HepG2 (cell line): Measurements from ENCODE around the gene RBP3. TPM values are rescaled to one million over a fixed set of nuclear protein-coding genes. Genes with fewer than 3 reads are reported as not detected.

Experiments
- ATAC-seq: fragments of 200-7000 bp; cut with Tn5 transposase; 3 replicates; pipeline ENCODE4 v1.9.1; 2020; ENCODE audit warnings: mild to moderate bottlenecking, moderate library complexity
- BruUV-seq: library from RNA; stranded (reverse); fragments of 400-500 nt; replicated peaks from 2 replicates; lab custom pipeline; 2021; lab: Mats Ljungman, UMichigan
- CTCF ChIA-PET: fragments of 300-600 bp; formaldehyde crosslinking; extraction: SDS; loops from one replicate; lab custom pipeline; 2021; ENCODE audit warnings: low total read pairs, inconsistent platforms, low intra/inter-chr PET ratio; lab: Yijun Ruan, JAX
- POLR2A ChIA-PET: fragments of 350-600 bp; sonication (Branson Sonifier 250); formaldehyde crosslinking; loops from one replicate; lab custom pipeline; 2020; ENCODE audit warnings: antibody characterized with exemption, inconsistent platforms; lab: Yijun Ruan, JAX
- DNase-seq: peaks from one replicate; pipeline ENCODE4 v3.0.0-alpha.2; 2015; ENCODE audit warnings: low spot score
- FAIRE-seq: peaks from 3 replicates; lab custom pipeline; 2011; peaks lifted over from hg19 to GRCh38; lab: Jason Lieb, UNC
- H2AFZ ChIP-seq: one replicate; pipeline ENCODE4 v1.6.1; 2011; ENCODE audit warnings: low read length, inconsistent platforms
- H3K27ac ChIP-seq: fragments of 300-600 bp; 3 replicates; pipeline ENCODE4 v1.8.0; 2011; ENCODE audit warnings: mixed run types, mild to moderate bottlenecking, mixed read lengths, low read length, inconsistent platforms; ENCODE audit not compliant: insufficient read depth; ENCODE audit errors: extremely low read length
- H3K27me3 ChIP-seq, 2 experiments: fragments of 200-600 bp in 1 of 2; 2 replicates in 1 of 2; 3 replicates in 1 of 2; pipeline versions ENCODE4 v1.6.0 to v1.8.0; 2011; ENCODE audit warnings: low read length in 2 of 2, mild to moderate bottlenecking in 2 of 2, moderate library complexity in 2 of 2, inconsistent platforms in 1 of 2; ENCODE audit not compliant: insufficient read depth in 2 of 2, control insufficient read depth in 1 of 2
- H3K36me3 ChIP-seq, 2 experiments: fragments of 200-600 bp in 1 of 2; replicated peaks in 1 of 2; 2 replicates in 1 of 2; 3 replicates in 1 of 2; pipeline versions ENCODE4 v1.5.1 to v1.8.0; 2011; ENCODE audit warnings: low read length in 2 of 2, inconsistent platforms in 1 of 2; ENCODE audit not compliant: insufficient read depth in 2 of 2, control insufficient read depth in 1 of 2
- H3K4me1 ChIP-seq: 2 replicates; pipeline ENCODE4 v1.5.1; 2012; ENCODE audit warnings: low read length, inconsistent platforms; ENCODE audit not compliant: insufficient read depth
- H3K4me2 ChIP-seq: 2 replicates; pipeline ENCODE4 v1.6.0; 2011; ENCODE audit warnings: low read depth, low read length, inconsistent platforms
- H3K4me3 ChIP-seq, 3 experiments: fragments of 200-600 bp in 1 of 3; sonication (generic), shearing (Covaris generic) in 1 of 3; replicated peaks in 1 of 3; 2 replicates each; pipeline ENCODE4 v1.5.1; 2011 to 2016; ENCODE audit warnings: low read length in 3 of 3, inconsistent platforms in 2 of 3, low read depth in 2 of 3, mild to moderate bottlenecking in 2 of 3, control low read depth in 1 of 3, mixed read lengths in 1 of 3; ENCODE audit not compliant: insufficient read depth in 1 of 3
- H3K79me2 ChIP-seq: one replicate; pipeline ENCODE4 v1.6.1; 2011; ENCODE audit warnings: low read length, inconsistent platforms; ENCODE audit not compliant: insufficient read depth
- H3K9ac ChIP-seq: 2 replicates; pipeline ENCODE4 v1.6.0; 2011; ENCODE audit warnings: mild to moderate bottlenecking, low read depth, low read length, inconsistent platforms; ENCODE audit not compliant: insufficient read depth
- H3K9me3 ChIP-seq: 2 replicates; pipeline ENCODE4 v1.5.1; 2012; ENCODE audit warnings: mild to moderate bottlenecking, low read length
- H4K20me1 ChIP-seq: 2 replicates; pipeline ENCODE4 v1.6.0; 2011; ENCODE audit warnings: inconsistent platforms, mild to moderate bottlenecking, low read length, moderate library complexity; ENCODE audit not compliant: insufficient read depth
- CEBPG ChIP-seq: IDR thresholded peaks from 2 replicates; pipeline ENCODE4 v1.6.1; 2016
- KDM2A ChIP-seq: sonication (generic); formaldehyde crosslinking; IDR thresholded peaks from 2 replicates; pipeline ENCODE4 v1.4.0; 2020; ENCODE audit warnings: low read depth, missing genetic modification reagents, borderline replicate concordance
- RAD21 ChIP-seq: fragments of 450-650 bp; formaldehyde crosslinking; IDR thresholded peaks from 2 replicates; pipeline ENCODE4 v1.5.0; 2020; ENCODE audit warnings: mild to moderate bottlenecking
- ZNF577 ChIP-seq: sonication (generic); formaldehyde crosslinking; IDR thresholded peaks from 2 replicates; pipeline ENCODE4 v1.4.0; 2020; ENCODE audit warnings: mild to moderate bottlenecking, low read depth, missing genetic modification reagents, borderline replicate concordance
- ZZZ3 ChIP-seq: sonication (generic); formaldehyde crosslinking; IDR thresholded peaks from 2 replicates; pipeline ENCODE4 v1.4.0; 2020; ENCODE audit warnings: missing genetic modification reagents, mild to moderate bottlenecking, borderline replicate concordance
- WGBS: methylation state at CpG from one replicate; pipeline ENCODE4 v1.1.6; 2017; ENCODE audit warnings: low lambda C conversion rate; 5-methylcytosine and 5-hydroxymethylcytosine counted together
- in situ Hi-C: cut with HindIII; loops from 2 replicates; pipeline ENCODE4 v1.10.0; 2017; ENCODE audit warnings: low pct_unique_long_range_greater_than_20kb; ENCODE audit not compliant: extremely low pct_ligation_motif_present
- intact Hi-C: fragments of 100-400 bp; cut with micrococcal nuclease; formaldehyde crosslinking; loops from one replicate; pipeline ENCODE4 v1.10.0; 2022; ENCODE audit not compliant: unreplicated experiment
- polyA plus RNA-seq, 8 experiments: library from polyadenylated mRNA; depleted of rRNA in 3 of 8; stranded (reverse) in 7 of 8; unstranded in 1 of 8; fragments of >200 nt; fragmentation: Illumina TruSeq in 4 of 8; extraction: Trizol in 4 of 8; gene quantifications; 2 replicates each; pipeline versions ENCODE4 v1.2.1 to v1.2.3, GENCODE V29; 2011 to 2016; ENCODE audit warnings: low read depth in 4 of 8, missing spikeins in 1 of 8, mixed read lengths in 1 of 8; ENCODE audit not compliant: insufficient read depth in 1 of 8
- total RNA-seq, 5 experiments: library from RNA; depleted of rRNA; stranded (reverse); fragments of >200 nt; fragmentation: Illumina TruSeq; extraction: Trizol; gene quantifications; 2 replicates each; pipeline ENCODE4 v1.2.3, GENCODE V29; 2016; ENCODE audit warnings: low read depth in 1 of 5
- TF ChIP-seq, protein P1 (sequence below): IDR thresholded peaks from 2 replicates; pipeline ENCODE4 v1.6.1; 2016; ENCODE audit warnings: low read depth, missing genetic modification reagents, missing compliant biosample characterization
- TF ChIP-seq, protein P2 (sequence below): sonication (generic); formaldehyde crosslinking; IDR thresholded peaks from 2 replicates; pipeline ENCODE4 v1.5.0; 2020; ENCODE audit warnings: missing genetic modification reagents, mild to moderate bottlenecking, borderline replicate concordance
- TF ChIP-seq, protein P3 (sequence below): IDR thresholded peaks from 2 replicates; pipeline ENCODE4 v1.6.1; 2016; ENCODE audit warnings: missing compliant biosample characterization, missing genetic modification reagents, borderline replicate concordance

RBP3 gene
- total and polyA plus RNA-seq, 2 of the 13 experiments (the other 11 are each of a cell fraction or from before 2014, with no cell fraction given) = not detected

- CTCF ChIA-PET = interaction anchor here (1.6 kb wide), 1 partner anchor 284 kb away, joined by 3 read pairs; no protein-coding TSS in a partner anchor
- Histone ChIP-seq H2AFZ (no peak overlapping the region), H3K9me3 (no peaks in the 10 kb centered on the region), H3K9ac (no peak overlapping the region), H4K20me1 (no peaks in the 10 kb centered on the region), H3K36me3 (no peaks in the 10 kb centered on the region), H3K27ac (no peak overlapping the region), H3K4me1 (no peaks in the 10 kb centered on the region), H3K79me2 (no peaks in the 10 kb centered on the region), H3K4me3 (no peak overlapping the region), H3K4me2 (no peak overlapping the region), H3K27me3 (peaks cover 4 to 15% of the 10 kb centered on the region in 2 experiments; a peak in 3 of 5 replicates)
- no TSS peak for BruUV-seq
- intact Hi-C loops = no loop called here
- ATAC-seq (no peak), DNase-seq (no peak), FAIRE-seq (no peak)
- POLR2A ChIA-PET = no interaction called here
- in situ Hi-C loops = loop anchor here (10.0 kb wide), 1 partner anchor 284 kb away; no protein-coding TSS in a partner anchor
- TF ChIP-seq ZZZ3 = no peak
- TF ChIP-seq KDM2A (CRISPR knock-in tag) = no peak
- TF ChIP-seq, protein P1, sequence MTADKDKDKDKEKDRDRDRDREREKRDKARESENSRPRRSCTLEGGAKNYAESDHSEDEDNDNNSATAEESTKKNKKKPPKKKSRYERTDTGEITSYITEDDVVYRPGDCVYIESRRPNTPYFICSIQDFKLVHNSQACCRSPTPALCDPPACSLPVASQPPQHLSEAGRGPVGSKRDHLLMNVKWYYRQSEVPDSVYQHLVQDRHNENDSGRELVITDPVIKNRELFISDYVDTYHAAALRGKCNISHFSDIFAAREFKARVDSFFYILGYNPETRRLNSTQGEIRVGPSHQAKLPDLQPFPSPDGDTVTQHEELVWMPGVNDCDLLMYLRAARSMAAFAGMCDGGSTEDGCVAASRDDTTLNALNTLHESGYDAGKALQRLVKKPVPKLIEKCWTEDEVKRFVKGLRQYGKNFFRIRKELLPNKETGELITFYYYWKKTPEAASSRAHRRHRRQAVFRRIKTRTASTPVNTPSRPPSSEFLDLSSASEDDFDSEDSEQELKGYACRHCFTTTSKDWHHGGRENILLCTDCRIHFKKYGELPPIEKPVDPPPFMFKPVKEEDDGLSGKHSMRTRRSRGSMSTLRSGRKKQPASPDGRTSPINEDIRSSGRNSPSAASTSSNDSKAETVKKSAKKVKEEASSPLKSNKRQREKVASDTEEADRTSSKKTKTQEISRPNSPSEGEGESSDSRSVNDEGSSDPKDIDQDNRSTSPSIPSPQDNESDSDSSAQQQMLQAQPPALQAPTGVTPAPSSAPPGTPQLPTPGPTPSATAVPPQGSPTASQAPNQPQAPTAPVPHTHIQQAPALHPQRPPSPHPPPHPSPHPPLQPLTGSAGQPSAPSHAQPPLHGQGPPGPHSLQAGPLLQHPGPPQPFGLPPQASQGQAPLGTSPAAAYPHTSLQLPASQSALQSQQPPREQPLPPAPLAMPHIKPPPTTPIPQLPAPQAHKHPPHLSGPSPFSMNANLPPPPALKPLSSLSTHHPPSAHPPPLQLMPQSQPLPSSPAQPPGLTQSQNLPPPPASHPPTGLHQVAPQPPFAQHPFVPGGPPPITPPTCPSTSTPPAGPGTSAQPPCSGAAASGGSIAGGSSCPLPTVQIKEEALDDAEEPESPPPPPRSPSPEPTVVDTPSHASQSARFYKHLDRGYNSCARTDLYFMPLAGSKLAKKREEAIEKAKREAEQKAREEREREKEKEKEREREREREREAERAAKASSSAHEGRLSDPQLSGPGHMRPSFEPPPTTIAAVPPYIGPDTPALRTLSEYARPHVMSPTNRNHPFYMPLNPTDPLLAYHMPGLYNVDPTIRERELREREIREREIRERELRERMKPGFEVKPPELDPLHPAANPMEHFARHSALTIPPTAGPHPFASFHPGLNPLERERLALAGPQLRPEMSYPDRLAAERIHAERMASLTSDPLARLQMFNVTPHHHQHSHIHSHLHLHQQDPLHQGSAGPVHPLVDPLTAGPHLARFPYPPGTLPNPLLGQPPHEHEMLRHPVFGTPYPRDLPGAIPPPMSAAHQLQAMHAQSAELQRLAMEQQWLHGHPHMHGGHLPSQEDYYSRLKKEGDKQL = no peak
- no peak for TF ChIP-seq RAD21 (CRISPR knock-in tag)
- TF ChIP-seq, protein P2, sequence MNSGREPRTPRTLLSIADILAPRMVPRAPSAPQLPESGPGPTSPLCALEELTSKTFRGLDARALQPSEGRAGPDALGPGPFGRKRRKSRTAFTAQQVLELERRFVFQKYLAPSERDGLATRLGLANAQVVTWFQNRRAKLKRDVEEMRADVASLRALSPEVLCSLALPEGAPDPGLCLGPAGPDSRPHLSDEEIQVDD = no peak
- TF ChIP-seq CEBPG (CRISPR knock-in tag) = no peak
- TF ChIP-seq, protein P3, sequence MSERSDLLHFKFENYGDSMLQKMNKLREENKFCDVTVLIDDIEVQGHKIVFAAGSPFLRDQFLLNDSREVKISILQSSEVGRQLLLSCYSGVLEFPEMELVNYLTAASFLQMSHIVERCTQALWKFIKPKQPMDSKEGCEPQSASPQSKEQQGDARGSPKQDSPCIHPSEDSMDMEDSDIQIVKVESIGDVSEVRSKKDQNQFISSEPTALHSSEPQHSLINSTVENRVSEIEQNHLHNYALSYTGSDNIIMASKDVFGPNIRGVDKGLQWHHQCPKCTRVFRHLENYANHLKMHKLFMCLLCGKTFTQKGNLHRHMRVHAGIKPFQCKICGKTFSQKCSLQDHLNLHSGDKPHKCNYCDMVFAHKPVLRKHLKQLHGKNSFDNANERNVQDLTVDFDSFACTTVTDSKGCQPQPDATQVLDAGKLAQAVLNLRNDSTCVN = no peak
- TF ChIP-seq ZNF577 (CRISPR knock-in tag) = no peak
- WGBS = 32% methylated on average over 9 of the region's 9 CpGs
Observed at GRCh38 chr10:47308775-47309174, 39.4 kb upstream of the RBP3 start.
